Astrocyte (in vitro differentiated cells and primary cell): ENCODE data around the gene CDH7. TPM values are rescaled to one million over a fixed set of nuclear protein-coding genes. Genes with fewer than 3 reads are reported as not detected.

Source experiments
- DNase-seq: peaks from one replicate; pipeline ENCODE4 v3.0.0-alpha.2; 2010; ENCODE audit warnings: low read depth
- FAIRE-seq: peaks from 2 replicates; lab custom pipeline; 2011; peaks lifted over from hg19 to GRCh38; lab: Jason Lieb, UNC
- H2AFZ ChIP-seq: 2 replicates; pipeline ENCODE4 v1.6.0; 2012; ENCODE audit warnings: low read depth, low read length, inconsistent platforms
- H3K27ac ChIP-seq: 2 replicates; pipeline ENCODE4 v1.5.1; 2011; ENCODE audit warnings: low read depth, low read length, inconsistent platforms
- H3K27me3 ChIP-seq: 2 replicates; pipeline ENCODE4 v1.6.0; 2011; ENCODE audit warnings: low read length, inconsistent platforms; ENCODE audit not compliant: insufficient read depth
- H3K36me3 ChIP-seq: 2 replicates; pipeline ENCODE4 v1.5.1; 2011; ENCODE audit warnings: low read length, inconsistent platforms; ENCODE audit not compliant: insufficient read depth
- H3K4me1 ChIP-seq: 2 replicates; pipeline ENCODE4 v1.5.1; 2011; ENCODE audit warnings: low read length, inconsistent platforms; ENCODE audit not compliant: insufficient read depth
- H3K4me2 ChIP-seq: 2 replicates; pipeline ENCODE4 v1.6.0; 2012; ENCODE audit warnings: low read length, inconsistent platforms
- H3K4me3 ChIP-seq: 2 replicates; pipeline ENCODE4 v1.5.1; 2011; ENCODE audit warnings: low read depth, mild to moderate bottlenecking, low read length, inconsistent platforms; ENCODE audit not compliant: insufficient read depth
- H3K79me2 ChIP-seq: 2 replicates; pipeline ENCODE4 v1.6.0; 2012; ENCODE audit warnings: mild to moderate bottlenecking, low read length, inconsistent platforms; ENCODE audit not compliant: insufficient read depth
- H3K9ac ChIP-seq: 2 replicates; pipeline ENCODE4 v1.6.0; 2012; ENCODE audit warnings: mild to moderate bottlenecking, low read length, inconsistent platforms
- H3K9me3 ChIP-seq: 2 replicates; pipeline ENCODE4 v1.5.1; 2012; ENCODE audit warnings: low read depth, mild to moderate bottlenecking, low read length, inconsistent platforms; ENCODE audit not compliant: insufficient read depth
- H4K20me1 ChIP-seq: 2 replicates; pipeline ENCODE4 v1.6.0; 2012; ENCODE audit warnings: low read length, inconsistent platforms; ENCODE audit not compliant: insufficient read depth
- H3K27ac Mint-ChIP-seq: one replicate; pipeline ENCODE4 v1.8.0; 2021; ENCODE audit warnings: mild to moderate bottlenecking, mixed read lengths; ENCODE audit not compliant: unreplicated experiment
- H3K27me3 Mint-ChIP-seq: one replicate; pipeline ENCODE4 v1.8.0; 2021; ENCODE audit warnings: low read depth, mixed read lengths; ENCODE audit not compliant: unreplicated experiment
- H3K36me3 Mint-ChIP-seq: one replicate; pipeline ENCODE4 v1.8.0; 2021; ENCODE audit warnings: low read depth, mixed read lengths; ENCODE audit not compliant: unreplicated experiment
- H3K4me1 Mint-ChIP-seq: one replicate; pipeline ENCODE4 v1.8.0; 2021; ENCODE audit warnings: low read depth, mixed read lengths; ENCODE audit not compliant: unreplicated experiment
- H3K4me3 Mint-ChIP-seq: one replicate; pipeline ENCODE4 v1.8.0; 2021; ENCODE audit warnings: mild to moderate bottlenecking, moderate library complexity, mixed read lengths; ENCODE audit not compliant: unreplicated experiment
- H3K9me3 Mint-ChIP-seq: one replicate; pipeline ENCODE4 v1.8.0; 2021; ENCODE audit warnings: mild to moderate bottlenecking, mixed read lengths; ENCODE audit not compliant: unreplicated experiment
- EZH2 ChIP-seq: IDR thresholded peaks from 2 replicates; pipeline ENCODE4 v1.6.1; 2012; ENCODE audit warnings: mild to moderate bottlenecking, low read length, inconsistent platforms; ENCODE audit not compliant: insufficient read depth
- total RNA-seq: library from RNA; stranded (reverse); gene quantifications from 2 replicates; pipeline ENCODE4 v1.2.1, GENCODE V29; 2021
- TF ChIP-seq, protein P1 (sequence below): IDR thresholded peaks from 2 replicates; pipeline ENCODE4 v1.5.1; 2011; ENCODE audit warnings: low read depth, mild to moderate bottlenecking, inconsistent platforms, low read length, moderate library complexity; ENCODE audit not compliant: insufficient read depth

The CDH7 gene
- total RNA-seq, 1 donor from 2014 or later = 0.43 TPM

DNA sequence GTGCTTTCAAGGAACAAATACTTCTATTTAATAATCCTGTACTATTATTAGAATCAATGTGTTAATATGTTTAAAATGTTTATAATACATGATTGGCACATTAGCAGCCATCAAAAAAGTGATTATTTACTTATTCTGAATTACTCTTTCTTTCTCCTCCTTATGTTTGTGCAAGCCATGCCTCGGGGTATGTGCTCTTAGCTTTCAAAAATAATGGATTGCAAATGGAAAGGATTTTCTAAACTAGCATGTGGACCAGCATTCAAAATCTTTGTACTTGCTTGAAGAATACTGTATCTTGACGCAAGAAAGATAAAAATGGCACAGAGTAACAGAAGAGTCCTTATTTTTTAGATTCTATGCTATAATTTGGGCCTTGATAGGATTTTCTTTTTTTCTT lies 156.5 kb downstream of the CDH7 start:
- TF ChIP-seq, protein P1, sequence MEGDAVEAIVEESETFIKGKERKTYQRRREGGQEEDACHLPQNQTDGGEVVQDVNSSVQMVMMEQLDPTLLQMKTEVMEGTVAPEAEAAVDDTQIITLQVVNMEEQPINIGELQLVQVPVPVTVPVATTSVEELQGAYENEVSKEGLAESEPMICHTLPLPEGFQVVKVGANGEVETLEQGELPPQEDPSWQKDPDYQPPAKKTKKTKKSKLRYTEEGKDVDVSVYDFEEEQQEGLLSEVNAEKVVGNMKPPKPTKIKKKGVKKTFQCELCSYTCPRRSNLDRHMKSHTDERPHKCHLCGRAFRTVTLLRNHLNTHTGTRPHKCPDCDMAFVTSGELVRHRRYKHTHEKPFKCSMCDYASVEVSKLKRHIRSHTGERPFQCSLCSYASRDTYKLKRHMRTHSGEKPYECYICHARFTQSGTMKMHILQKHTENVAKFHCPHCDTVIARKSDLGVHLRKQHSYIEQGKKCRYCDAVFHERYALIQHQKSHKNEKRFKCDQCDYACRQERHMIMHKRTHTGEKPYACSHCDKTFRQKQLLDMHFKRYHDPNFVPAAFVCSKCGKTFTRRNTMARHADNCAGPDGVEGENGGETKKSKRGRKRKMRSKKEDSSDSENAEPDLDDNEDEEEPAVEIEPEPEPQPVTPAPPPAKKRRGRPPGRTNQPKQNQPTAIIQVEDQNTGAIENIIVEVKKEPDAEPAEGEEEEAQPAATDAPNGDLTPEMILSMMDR = no peak
- TF ChIP-seq EZH2 = no peak
- H3K4me3 ChIP-seq = no peak overlapping the region
- no peaks in the 10 kb centered on the region for H3K4me1 Mint-ChIP-seq
- no peaks in the 10 kb centered on the region for H3K27me3 ChIP-seq
- H3K27ac Mint-ChIP-seq = no peak overlapping the region
- H3K9ac ChIP-seq = no peak overlapping the region
- H3K36me3 ChIP-seq = no peaks in the 10 kb centered on the region
- H3K27ac ChIP-seq = no peak overlapping the region
- FAIRE-seq (no peak), DNase-seq (no peak)
- no peaks in the 10 kb centered on the region for H3K79me2 ChIP-seq
- no peaks in the 10 kb centered on the region for H3K27me3 Mint-ChIP-seq
- H3K9me3 Mint-ChIP-seq = no peaks in the 10 kb centered on the region
- H3K4me2 ChIP-seq = no peak overlapping the region
- H3K9me3 ChIP-seq = no peaks in the 10 kb centered on the region
- no peak overlapping the region for H2AFZ ChIP-seq
- H4K20me1 ChIP-seq = no peaks in the 10 kb centered on the region
- H3K36me3 Mint-ChIP-seq = no peaks in the 10 kb centered on the region
- H3K4me3 Mint-ChIP-seq = no peak overlapping the region
- no peaks in the 10 kb centered on the region for H3K4me1 ChIP-seq

DNA sequence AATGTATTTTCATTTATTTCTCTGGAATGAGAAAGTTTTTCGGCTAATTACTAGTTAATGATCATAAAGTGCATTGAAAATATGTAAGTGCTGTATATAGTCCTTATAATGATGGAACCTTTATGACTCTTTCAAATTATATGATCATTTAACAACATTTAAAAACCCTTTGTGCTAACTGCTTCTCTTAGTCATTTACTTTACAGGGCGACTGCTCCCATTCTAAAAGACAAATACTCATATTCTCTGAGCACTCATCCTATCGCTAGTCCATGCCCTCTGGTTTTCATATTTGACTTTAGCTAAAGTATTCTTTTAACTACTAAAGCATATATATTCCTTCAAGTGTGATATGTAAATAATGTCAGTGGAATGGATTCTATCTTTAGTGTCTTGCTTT lies 168.2 kb downstream of the CDH7 start:
- H3K36me3 Mint-ChIP-seq = no peaks in the 10 kb centered on the region
- no peaks in the 10 kb centered on the region for H3K27me3 Mint-ChIP-seq
- FAIRE-seq = no peak

DNA sequence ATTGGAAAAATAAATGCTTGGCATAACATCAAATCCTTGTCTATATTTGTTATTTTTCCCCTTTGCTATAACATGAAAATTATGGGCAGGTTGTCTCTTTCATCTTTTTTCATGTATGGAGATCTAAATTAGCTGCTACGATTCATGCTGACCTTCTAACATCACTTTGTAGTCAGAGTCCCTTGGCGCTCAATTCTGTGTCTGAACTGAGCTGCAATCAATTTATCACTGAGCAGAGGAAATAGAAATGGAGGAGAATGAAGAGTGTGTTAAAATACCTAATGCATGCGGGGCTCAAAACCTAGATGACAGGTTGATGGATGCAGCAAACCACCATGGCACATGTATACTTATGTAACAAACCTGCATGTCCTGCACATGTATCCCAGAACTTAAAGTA lies 168.9 kb downstream of the CDH7 start:
- H3K9me3 Mint-ChIP-seq = no peaks in the 10 kb centered on the region
- Histone ChIP-seq H3K4me3 (no peak overlapping the region), H3K9ac (no peak overlapping the region), H3K79me2 (no peaks in the 10 kb centered on the region), H3K4me1 (no peaks in the 10 kb centered on the region), H3K4me2 (no peak overlapping the region), H3K36me3 (no peaks in the 10 kb centered on the region), H3K9me3 (no peaks in the 10 kb centered on the region), H3K27ac (no peak overlapping the region), H2AFZ (no peak overlapping the region), H4K20me1 (no peaks in the 10 kb centered on the region), H3K27me3 (no peaks in the 10 kb centered on the region)
- H3K27ac Mint-ChIP-seq = no peak overlapping the region
- H3K4me1 Mint-ChIP-seq = no peaks in the 10 kb centered on the region
- H3K4me3 Mint-ChIP-seq = no peak overlapping the region
- no peak for FAIRE-seq
- TF ChIP-seq, protein P1 = no peak
- no peak for TF ChIP-seq EZH2
- no peaks in the 10 kb centered on the region for H3K36me3 Mint-ChIP-seq
- H3K27me3 Mint-ChIP-seq = no peaks in the 10 kb centered on the region
- DNase-seq = no peak

More for the DNA sequence above, 168.2 kb downstream of the CDH7 start:
- H3K9me3 Mint-ChIP-seq = no peaks in the 10 kb centered on the region
- H3K79me2 ChIP-seq = no peaks in the 10 kb centered on the region
- H4K20me1 ChIP-seq = no peaks in the 10 kb centered on the region
- no peak overlapping the region for H3K9ac ChIP-seq
- H3K4me1 Mint-ChIP-seq = no peaks in the 10 kb centered on the region
- no peak overlapping the region for H3K4me3 Mint-ChIP-seq
- no peak for TF ChIP-seq EZH2
- TF ChIP-seq, protein P1 = no peak
- no peak overlapping the region for H3K4me2 ChIP-seq
- H3K27ac Mint-ChIP-seq = no peak overlapping the region
- H3K27ac ChIP-seq = no peak overlapping the region
- no peak overlapping the region for H3K4me3 ChIP-seq
- H2AFZ ChIP-seq = no peak overlapping the region
- DNase-seq = no peak
- no peaks in the 10 kb centered on the region for H3K4me1 ChIP-seq
- no peaks in the 10 kb centered on the region for H3K27me3 ChIP-seq
- H3K36me3 ChIP-seq = no peaks in the 10 kb centered on the region
- H3K9me3 ChIP-seq = no peaks in the 10 kb centered on the region
